HL-60 (cell line): ENCODE measurements around the gene LRRC4B.

Experiments
- DNase-seq, 2 experiments: peaks; one replicate each; pipeline ENCODE4 v3.0.0-alpha.2; 2010 to 2020; ENCODE audit warnings: low read depth in 1 of 2, low spot score in 1 of 2
- H3K27ac ChIP-seq: fragments of 250-450 bp; sonication (Bioruptor Pico); replicated peaks from 2 replicates; pipeline ENCODE4 v1.5.1; 2020; ENCODE audit warnings: mild to moderate bottlenecking, moderate library complexity
- H3K27me3 ChIP-seq: fragments of 250-450 bp; sonication (Bioruptor Pico); 2 replicates; pipeline ENCODE4 v1.5.1; 2021; ENCODE audit warnings: mild to moderate bottlenecking, moderate library complexity; ENCODE audit not compliant: insufficient read depth, poor library complexity, severe bottlenecking
- H3K4me3 ChIP-seq: replicated peaks from 2 replicates; pipeline ENCODE4 v1.5.1; 2011; ENCODE audit warnings: mild to moderate bottlenecking, control low read depth, low read length; ENCODE audit not compliant: insufficient read depth
- GABPA ChIP-seq: IDR thresholded peaks from 2 replicates; pipeline ENCODE4 v1.6.1; 2012; ENCODE audit warnings: low read depth
- POLR2AphosphoS5 ChIP-seq: IDR thresholded peaks from 2 replicates; pipeline ENCODE4 v1.6.1; 2012; ENCODE audit warnings: low read depth
- SPI1 ChIP-seq: IDR thresholded peaks from 2 replicates; pipeline ENCODE4 v1.6.1; 2012; ENCODE audit warnings: low read depth, mild to moderate bottlenecking, borderline replicate concordance
- TF ChIP-seq, protein P1 (sequence below): IDR thresholded peaks from one replicate; pipeline ENCODE4 v1.5.1; 2011; ENCODE audit warnings: low read length, control low read depth, inconsistent platforms; ENCODE audit not compliant: insufficient read depth
- TF ChIP-seq, protein P2 (sequence below): IDR thresholded peaks from 2 replicates; pipeline ENCODE4 v1.6.1; 2012; ENCODE audit warnings: low read depth; ENCODE audit not compliant: insufficient replicate concordance

The LRRC4B gene

DNA sequence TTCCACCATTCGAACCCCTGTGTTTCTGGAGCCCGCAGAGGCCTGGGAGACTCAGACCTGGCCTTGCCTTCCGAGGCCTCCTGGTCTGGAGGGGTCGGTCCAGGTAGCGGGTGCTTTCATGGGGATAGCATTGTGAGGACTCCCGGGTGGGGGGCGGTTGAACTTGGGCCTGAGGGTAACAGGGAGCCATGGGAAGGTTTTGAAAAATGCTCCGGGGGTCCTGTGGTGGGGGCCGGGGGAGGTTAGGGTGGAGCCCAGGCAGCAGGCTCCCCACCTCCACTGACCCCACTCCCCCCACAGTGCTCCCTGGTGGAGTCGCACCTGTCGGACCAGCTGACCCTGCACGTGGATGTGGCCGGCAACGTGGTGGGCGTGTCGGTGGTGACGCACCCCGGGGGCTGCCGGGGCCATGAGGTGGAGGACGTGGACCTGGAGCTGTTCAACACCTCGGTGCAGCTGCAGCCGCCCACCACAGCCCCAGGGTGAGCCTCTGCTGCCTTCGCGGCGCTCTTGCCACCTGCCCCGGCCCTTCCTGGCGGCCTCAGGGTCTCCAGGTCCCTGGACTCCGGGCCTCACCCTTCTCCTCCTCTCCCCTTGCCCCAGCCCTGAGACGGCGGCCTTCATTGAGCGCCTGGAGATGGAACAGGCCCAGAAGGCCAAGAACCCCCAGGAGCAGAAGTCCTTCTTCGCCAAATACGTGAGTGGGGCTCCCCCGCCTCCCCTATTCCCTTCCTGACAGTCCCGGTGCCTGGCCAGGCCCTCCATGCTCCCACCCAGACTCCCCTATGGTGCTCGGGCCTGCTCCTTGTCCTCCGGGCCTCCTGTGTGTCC lies 87.7 kb downstream of the LRRC4B start:
- TF ChIP-seq, protein P1, sequence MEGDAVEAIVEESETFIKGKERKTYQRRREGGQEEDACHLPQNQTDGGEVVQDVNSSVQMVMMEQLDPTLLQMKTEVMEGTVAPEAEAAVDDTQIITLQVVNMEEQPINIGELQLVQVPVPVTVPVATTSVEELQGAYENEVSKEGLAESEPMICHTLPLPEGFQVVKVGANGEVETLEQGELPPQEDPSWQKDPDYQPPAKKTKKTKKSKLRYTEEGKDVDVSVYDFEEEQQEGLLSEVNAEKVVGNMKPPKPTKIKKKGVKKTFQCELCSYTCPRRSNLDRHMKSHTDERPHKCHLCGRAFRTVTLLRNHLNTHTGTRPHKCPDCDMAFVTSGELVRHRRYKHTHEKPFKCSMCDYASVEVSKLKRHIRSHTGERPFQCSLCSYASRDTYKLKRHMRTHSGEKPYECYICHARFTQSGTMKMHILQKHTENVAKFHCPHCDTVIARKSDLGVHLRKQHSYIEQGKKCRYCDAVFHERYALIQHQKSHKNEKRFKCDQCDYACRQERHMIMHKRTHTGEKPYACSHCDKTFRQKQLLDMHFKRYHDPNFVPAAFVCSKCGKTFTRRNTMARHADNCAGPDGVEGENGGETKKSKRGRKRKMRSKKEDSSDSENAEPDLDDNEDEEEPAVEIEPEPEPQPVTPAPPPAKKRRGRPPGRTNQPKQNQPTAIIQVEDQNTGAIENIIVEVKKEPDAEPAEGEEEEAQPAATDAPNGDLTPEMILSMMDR = no peak
- no peak for TF ChIP-seq POLR2AphosphoS5
- TF ChIP-seq SPI1 = no peak
- TF ChIP-seq GABPA = no peak
- TF ChIP-seq, protein P2, sequence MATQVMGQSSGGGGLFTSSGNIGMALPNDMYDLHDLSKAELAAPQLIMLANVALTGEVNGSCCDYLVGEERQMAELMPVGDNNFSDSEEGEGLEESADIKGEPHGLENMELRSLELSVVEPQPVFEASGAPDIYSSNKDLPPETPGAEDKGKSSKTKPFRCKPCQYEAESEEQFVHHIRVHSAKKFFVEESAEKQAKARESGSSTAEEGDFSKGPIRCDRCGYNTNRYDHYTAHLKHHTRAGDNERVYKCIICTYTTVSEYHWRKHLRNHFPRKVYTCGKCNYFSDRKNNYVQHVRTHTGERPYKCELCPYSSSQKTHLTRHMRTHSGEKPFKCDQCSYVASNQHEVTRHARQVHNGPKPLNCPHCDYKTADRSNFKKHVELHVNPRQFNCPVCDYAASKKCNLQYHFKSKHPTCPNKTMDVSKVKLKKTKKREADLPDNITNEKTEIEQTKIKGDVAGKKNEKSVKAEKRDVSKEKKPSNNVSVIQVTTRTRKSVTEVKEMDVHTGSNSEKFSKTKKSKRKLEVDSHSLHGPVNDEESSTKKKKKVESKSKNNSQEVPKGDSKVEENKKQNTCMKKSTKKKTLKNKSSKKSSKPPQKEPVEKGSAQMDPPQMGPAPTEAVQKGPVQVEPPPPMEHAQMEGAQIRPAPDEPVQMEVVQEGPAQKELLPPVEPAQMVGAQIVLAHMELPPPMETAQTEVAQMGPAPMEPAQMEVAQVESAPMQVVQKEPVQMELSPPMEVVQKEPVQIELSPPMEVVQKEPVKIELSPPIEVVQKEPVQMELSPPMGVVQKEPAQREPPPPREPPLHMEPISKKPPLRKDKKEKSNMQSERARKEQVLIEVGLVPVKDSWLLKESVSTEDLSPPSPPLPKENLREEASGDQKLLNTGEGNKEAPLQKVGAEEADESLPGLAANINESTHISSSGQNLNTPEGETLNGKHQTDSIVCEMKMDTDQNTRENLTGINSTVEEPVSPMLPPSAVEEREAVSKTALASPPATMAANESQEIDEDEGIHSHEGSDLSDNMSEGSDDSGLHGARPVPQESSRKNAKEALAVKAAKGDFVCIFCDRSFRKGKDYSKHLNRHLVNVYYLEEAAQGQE = no peak
- Histone ChIP-seq H3K4me3 (no peak overlapping the region), H3K27ac (no peak overlapping the region), H3K27me3 (no peaks in the 10 kb centered on the region)
- no peak for DNase-seq

DNA sequence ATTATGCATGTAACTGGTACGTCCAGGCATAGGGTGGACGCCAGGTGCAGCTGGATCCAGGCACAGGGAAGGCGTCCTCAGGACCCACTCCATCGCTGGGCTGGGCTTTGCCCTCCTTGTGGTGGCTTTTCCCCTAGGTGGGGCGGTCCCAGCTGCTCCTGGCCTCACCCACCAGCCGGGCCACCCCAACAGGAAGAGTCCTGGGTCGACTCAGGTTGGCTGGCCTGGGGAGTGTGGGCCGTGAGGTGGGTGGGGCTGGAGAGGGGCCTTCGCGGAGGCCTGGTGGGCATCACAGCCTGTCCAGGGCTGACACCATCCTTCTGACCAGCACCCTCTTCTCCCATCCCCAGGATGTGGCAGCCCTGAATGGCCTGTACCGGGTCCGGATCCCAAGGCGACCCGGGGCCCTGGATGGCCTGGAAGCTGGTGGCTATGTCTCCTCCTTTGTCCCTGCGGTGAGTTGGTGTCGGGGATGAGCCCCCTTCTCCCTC lies 88.4 kb downstream of the LRRC4B start:
- DNase-seq = no peak
- Histone ChIP-seq H3K27me3 (no peaks in the 10 kb centered on the region), H3K27ac (no peak overlapping the region), H3K4me3 (no peak overlapping the region)
- TF ChIP-seq, protein P1 = no peak

DNA sequence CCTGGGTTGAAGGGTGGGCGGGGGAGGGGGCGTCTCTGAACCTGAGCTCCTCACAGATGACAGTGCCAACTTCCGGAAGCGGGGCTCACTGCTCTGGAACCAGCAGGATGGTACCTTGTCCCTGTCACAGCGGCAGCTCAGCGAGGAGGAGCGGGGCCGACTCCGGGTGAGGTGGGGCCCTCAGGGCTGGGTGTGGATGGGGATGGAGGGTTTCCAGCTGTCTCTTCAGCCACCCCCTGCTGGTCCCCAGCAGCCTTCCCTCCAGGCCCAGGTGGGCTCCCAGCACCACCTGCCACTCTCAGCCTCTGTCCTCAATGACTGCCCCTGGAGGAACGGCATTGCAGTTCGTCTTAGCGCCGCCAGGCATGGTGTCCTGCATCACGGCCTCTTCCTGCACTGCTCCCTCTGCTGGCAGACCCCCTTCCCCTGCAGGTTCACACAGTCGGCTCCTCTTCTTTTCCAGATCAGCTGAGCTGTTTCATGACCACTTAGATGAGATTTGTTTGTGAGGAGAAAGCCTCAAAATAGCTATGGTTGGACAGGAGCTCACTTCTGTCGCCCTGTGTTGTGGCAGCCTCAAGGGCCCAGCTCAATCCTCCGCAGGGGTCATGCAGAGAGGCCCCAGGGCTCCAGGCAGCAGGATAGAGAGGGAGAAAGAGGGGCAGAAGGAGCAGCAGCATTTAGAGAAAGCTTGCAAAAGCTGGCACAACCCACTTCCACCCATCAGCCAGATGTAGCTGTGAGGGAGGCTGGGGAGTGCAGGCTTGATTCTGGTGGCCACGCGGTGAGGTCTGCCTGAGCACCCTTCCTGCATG lies 89.1 kb downstream of the LRRC4B start:
- DNase-seq = no peak
- TF ChIP-seq POLR2AphosphoS5 (no peak), GABPA (no peak), SPI1 (no peak)
- TF ChIP-seq, protein P2 = no peak
- TF ChIP-seq, protein P1 = peak; percentile 10

More for the DNA sequence above, 89.1 kb downstream of the LRRC4B start:
- H3K27me3 ChIP-seq = no peaks in the 10 kb centered on the region
- no peak overlapping the region for H3K27ac ChIP-seq
- no peak overlapping the region for H3K4me3 ChIP-seq
